HG03521 (cell line): ENCODE measurements around the gene SIK2.

ENCODE experiments used
- ATAC-seq: cut with Tn5 transposase; IDR thresholded peaks from one replicate; pipeline ENCODE4 v1.9.1; 2021; ENCODE audit warnings: mild to moderate bottlenecking, moderate library complexity; ENCODE audit not compliant: unreplicated experiment

The SIK2 gene

GRCh38 chr11:111581341-111581740 is 20.9 kb upstream of the SIK2 start:
- no peak for ATAC-seq

DNA sequence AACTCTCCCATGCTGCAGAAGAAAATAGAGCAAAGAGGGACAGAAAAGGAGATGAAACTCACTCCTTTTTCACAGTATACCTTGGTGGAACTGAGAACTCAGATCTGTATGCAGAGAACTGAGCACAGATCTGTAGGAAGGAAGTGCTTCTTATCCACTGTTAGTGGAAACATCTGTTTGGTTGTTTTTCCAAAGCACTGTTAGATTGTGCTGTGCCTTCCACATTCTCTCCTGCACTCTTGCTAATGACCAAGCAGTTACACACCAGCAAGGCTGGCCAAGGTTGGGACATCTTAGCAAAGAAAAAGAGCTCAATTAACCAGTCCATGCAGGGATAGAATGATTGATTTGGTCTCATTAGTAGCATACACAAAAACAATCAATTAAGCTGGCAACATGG is 20.1 kb upstream of the SIK2 start:
- no peak for ATAC-seq

DNA sequence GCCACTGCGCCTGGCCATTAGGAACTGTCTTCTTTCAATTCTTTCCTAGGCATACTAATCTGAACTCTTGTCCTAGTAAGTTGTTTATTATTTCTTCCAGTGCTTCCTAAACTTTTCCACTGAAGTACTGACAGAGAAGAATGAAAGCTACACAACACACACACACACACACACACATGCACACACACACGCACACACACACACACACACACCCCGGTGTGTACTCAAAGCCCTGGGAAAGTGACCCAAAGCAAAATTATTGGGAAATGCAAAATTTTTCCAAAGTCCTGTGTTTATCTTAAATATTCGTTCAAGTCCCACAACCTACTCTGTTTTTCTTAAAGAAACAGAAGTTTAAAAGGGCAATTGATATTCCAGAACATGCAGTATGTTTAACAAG is 19.4 kb upstream of the SIK2 start:
- no peak for ATAC-seq

GRCh38 chr11:111585371-111585770 is 16.9 kb upstream of the SIK2 start:
- ATAC-seq: no peak

GRCh38 chr11:111586388-111586831 is 15.8 kb upstream of the SIK2 start:
- no peak for ATAC-seq

DNA sequence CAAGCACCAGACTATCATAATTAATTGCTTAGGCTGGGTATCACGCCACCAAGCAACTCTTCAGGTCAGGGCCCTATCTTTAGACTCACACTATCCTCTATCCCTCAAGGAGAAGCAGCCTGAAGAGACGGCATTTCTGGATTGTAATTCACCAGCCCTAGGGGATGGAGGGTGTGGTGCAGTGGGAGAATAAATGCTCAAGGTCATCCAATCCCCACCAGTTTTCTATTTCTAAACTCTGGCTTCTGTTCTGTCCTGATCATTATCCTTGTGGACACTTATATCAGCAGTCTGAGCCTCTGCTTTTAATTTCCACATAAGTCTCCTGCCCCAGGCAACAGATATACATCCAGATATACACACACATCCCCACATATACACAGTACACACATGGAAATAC is 13.1 kb upstream of the SIK2 start:
- no peak for ATAC-seq

GRCh38 chr11:111589886-111590499 is 12.3 kb upstream of the SIK2 start:
- ATAC-seq: no peak

DNA sequence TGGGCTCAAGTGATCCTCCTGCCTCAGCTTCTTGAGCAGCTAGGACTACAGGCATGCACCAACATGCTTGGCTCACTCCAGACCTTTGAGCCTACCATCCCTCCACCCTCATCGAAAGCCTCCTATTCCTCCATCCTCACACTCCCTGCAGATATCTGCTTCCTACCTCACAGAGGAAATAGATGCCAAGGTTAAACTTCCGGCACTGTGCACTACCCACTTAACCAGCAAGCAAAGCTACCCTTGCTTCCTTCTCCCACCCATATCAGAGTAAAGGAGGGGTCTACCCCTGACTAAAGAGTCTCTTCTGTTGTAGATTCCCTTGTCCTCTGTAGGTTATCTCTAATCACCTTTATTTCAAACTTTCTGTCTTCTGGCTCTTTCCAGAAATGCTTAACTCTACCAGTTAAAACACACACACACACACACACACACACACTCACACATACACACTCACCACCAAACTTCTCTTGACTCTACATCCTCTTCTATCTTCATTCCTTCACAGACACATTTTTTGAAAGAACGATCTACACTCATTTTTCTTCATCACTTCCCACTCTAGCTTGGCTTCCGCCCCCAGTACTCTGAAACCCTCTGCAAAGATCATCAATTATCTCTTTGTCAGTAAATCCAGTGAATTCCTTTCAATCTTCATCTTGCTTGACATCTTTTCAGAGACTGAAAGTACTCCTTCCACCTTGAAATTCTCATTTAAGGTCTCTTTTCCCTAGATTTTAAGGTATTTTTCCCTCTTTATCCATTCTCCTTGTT is 10.9 kb upstream of the SIK2 start:
- no peak for ATAC-seq

- no peak for ATAC-seq
These were observed 9.8 kb upstream of the SIK2 start for GRCh38 chr11:111592491-111592890.

- ATAC-seq: no peak
These were observed 5.9 kb upstream of the SIK2 start for GRCh38 chr11:111596319-111596718.

- ATAC-seq: no peak
These were observed 4.1 kb upstream of the SIK2 start for GRCh38 chr11:111598148-111598547.

- ATAC-seq: no peak
These were observed 3.7 kb upstream of the SIK2 start for GRCh38 chr11:111598559-111598958.

DNA sequence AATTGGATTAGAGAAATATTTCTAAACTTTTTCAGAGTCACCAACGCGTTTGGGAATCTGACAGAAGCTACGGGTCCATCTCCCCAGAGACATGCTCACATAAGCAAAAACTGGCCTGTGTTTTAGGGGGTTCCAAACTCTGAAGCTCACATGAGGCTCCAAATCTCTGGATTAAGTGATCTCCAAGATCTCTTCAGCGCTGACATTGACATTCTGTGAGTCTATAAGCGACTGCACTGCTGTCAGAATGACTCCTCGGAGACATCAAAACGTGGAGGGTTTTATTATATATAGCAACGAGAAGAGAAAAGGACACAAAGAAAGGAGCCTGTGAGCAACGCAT is 642 bp upstream of the SIK2 start:
- no peak for ATAC-seq

DNA sequence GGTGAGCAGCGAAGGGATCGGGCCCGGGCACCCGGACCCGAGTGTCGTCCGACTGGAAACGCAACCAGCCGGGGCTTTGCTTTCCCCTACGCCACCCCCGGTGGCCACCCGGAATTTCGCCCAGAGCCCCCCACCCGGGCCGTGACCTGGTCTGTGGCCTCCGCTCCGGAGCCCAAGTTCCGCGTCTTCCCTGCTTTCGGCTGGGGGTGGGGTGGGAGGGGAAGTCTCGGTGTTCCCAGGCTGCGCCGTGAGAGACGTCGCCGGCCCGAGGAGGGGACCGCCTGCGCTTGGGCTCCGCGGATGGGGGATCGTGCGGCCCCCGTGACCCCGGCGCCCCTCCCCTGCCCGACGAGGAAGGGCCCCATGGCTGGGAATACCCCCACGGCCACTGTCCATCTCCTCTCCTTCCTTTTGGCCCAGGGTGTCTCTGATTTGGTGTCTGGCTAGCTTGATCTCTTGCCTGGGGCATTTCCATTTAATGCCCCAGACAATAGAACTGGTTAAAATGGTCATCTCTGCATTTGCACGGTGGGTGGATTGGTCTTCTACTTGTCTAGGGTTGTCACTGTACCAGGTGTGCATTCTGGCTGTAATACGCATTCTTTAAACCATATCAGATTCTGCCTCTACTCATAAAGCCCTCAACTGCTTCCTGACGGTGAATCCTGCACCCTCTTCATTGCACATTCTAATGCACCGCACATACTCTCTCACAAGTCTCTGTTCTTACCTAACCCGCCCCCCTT is 789 bp downstream of the SIK2 start:
- ATAC-seq: no peak

- ATAC-seq: no peak
These were observed 1.4 kb downstream of the SIK2 start for GRCh38 chr11:111603611-111604130.

DNA sequence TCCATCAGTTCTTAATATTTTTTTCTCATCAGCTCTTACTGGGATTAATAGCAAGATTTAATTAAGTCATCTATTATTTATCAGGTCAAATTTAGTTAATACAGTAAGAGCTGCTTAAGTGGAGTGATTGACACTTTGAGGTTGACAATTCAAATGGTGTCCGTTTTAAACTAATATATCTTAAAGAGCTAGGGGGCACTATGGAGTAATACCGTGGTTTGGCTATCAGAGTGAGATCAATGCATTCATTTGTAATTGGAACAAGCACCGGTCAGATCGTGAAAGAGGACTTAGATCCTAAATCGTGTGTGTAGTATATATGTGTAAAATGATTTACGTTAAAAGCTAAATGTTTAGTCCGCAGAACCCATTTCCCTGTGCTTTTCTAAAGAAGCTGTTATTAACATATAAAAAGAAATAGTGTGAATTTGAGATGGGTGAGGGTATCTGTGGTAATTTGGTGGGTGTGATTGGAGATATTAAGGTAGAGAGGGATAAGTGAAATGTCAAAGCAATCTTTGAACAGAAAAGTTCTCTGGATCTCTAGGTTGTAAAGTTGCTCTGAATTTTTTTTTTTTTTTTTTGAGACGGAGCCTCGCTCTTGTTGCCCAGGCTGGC is 2.3 kb downstream of the SIK2 start:
- ATAC-seq: no peak

DNA sequence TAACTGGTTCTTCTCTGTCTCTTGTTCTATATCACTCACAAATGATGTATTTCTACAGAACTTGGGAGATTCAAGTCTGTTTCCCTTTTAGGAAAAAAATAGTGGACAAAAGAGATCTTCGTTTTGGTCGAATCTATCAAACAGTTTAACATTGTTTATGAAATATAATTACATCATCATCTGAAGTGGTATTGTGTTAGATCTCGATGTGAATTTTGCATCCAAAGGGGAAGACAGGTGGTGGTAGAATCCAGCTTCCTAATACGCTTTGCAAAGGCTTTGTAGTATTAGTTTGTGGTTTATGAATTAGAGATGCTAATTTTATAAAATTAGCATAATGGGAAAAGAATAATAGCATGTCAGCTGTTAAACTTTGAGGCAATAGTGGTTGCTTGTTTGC is 3.4 kb downstream of the SIK2 start:
- no peak for ATAC-seq

DNA sequence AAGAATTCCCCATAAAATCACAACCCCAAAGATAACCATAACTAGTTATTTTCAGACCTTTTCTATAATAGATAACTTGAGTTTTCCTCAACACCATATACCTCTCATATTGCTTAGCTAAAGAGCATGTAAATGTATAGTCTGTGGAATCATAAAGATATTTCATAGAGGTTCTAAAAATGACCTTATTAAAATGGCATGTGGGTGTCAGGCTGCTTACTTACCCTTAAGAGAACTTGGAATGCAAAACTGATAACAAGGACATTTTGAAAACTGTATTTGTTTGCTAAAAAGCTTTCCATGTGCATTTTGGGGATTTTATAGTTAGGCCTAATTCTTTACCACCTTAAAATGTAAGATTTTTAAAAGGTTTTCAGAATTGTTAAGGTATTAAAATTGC is 4.7 kb downstream of the SIK2 start:
- ATAC-seq: no peak

DNA sequence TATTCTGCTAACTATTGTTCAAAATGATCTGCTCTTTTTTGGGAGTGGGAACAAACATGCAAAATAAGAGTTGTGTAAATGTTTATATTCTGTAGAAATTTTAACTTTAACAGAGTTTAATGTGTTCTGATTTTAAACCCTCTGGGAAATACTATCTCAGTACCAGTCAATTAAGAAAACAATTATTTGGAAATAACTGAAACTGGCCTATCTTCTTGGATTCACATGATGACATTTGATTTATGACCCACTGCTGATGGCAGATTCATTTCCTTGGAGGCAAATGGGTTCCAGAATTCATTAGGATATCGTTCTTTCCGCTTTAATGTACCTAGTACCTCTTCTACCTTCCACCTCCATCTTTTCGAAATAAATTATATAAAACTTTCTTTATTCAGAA is 5.5 kb downstream of the SIK2 start:
- ATAC-seq: no peak

DNA sequence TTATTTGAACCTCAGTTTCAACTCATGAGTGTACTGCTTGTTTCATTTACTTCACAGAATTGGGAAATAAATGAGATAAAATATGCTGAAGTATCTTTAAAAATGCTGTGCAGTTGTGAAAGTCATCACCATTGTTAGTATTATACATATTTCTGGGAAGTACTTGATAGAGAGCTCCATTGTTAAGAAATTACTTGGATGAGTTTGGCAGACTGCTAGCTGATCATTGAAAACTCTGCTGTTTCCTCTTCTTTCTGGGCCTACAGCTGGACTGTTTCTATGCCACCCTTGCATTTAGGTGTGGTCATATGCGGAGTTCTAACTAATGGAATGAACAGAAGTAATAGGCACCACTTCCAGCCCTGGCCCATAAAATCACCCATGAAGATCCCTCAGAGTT is 10.0 kb downstream of the SIK2 start:
- ATAC-seq: no peak

DNA sequence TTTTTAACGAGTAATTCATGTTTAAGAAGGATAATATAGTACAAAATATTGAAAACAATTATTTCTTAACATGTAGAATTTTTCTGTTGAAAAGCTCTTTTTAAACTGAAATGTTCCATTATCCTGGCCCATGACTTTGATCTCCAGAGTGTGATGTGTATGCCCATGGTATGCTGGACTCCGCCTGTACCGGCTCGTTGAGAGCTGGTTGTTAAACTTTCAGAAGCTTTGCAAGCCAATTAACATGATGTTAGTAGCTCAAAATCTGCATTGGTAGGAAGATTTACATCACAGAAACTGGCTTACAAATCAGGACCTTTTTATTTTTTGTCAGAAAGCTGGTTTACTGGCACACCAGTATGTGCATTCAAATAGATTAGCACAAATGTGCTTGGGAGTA is 15.0 kb downstream of the SIK2 start:
- no peak for ATAC-seq
